NT2/D1 (cell line): ENCODE measurements around the gene VMO1.

Experiments
- SUZ12 ChIP-seq: IDR thresholded peaks from 2 replicates; pipeline ENCODE4 v1.6.1; 2011; ENCODE audit not compliant: insufficient read length, insufficient read depth; ENCODE audit errors: extremely low read depth
- YY1 ChIP-seq: IDR thresholded peaks from 2 replicates; pipeline ENCODE4 v1.6.1; 2011; ENCODE audit not compliant: insufficient read length, insufficient read depth
- ZNF274 ChIP-seq: IDR thresholded peaks from 2 replicates; pipeline ENCODE4 v1.6.1; 2011; ENCODE audit warnings: mild to moderate bottlenecking, low read depth, low read length

GRCh38 chr17:4833178-4833940 is 47.2 kb upstream of the VMO1 start, which contains the start of gene MINK1:
- TF ChIP-seq ZNF274, result no peak
- no peak for TF ChIP-seq SUZ12
- no peak for TF ChIP-seq YY1
